Activated CD8-positive, alpha-beta memory T cell treated with anti-CD3 and anti-CD28 coated beads, Interleukin-2, amount 50 U/mL, for 24 hours (primary cell): ENCODE measurements around the gene DMWD.

Source experiments
- DNase-seq: peaks from one replicate; pipeline ENCODE4 v3.0.0-alpha.2; 2020; ENCODE audit errors: extremely low read depth

DMWD gene

DNA sequence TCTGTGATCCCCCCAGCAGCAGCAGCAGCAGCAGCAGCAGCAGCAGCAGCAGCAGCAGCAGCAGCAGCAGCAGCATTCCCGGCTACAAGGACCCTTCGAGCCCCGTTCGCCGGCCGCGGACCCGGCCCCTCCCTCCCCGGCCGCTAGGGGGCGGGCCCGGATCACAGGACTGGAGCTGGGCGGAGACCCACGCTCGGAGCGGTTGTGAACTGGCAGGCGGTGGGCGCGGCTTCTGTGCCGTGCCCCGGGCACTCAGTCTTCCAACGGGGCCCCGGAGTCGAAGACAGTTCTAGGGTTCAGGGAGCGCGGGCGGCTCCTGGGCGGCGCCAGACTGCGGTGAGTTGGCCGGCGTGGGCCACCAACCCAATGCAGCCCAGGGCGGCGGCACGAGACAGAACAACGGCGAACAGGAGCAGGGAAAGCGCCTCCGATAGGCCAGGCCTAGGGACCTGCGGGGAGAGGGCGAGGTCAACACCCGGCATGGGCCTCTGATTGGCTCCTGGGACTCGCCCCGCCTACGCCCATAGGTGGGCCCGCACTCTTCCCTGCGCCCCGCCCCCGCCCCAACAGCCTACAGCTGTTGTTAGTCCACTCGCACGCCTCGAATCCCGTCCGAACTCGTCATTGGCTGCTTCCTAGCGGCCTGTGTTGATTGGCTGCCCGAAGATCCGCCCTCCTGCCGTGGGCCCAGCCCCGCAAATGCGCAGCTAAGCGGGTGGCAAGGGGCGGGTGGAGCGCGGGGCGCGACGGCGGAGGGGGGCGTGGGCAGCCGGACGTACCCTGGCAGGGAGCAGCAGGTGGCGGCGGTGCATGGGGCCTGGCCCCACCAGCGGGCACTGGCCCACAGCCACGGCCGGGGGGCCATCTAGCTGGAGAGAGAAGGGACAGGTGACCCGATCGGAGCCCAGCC is 22.2 kb downstream of the DMWD start:
- DNase-seq = peak; percentile 62

DNA sequence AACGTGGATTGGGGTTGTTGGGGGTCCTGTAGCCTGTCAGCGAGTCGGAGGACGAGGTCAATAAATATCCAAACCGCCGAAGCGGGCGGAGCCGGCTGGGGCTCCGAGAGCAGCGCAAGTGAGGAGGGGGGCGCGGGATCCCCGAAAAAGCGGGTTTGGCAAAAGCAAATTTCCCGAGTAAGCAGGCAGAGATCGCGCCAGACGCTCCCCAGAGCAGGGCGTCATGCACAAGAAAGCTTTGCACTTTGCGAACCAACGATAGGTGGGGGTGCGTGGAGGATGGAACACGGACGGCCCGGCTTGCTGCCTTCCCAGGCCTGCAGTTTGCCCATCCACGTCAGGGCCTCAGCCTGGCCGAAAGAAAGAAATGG is 22.8 kb downstream of the DMWD start:
- no peak for DNase-seq

DNA sequence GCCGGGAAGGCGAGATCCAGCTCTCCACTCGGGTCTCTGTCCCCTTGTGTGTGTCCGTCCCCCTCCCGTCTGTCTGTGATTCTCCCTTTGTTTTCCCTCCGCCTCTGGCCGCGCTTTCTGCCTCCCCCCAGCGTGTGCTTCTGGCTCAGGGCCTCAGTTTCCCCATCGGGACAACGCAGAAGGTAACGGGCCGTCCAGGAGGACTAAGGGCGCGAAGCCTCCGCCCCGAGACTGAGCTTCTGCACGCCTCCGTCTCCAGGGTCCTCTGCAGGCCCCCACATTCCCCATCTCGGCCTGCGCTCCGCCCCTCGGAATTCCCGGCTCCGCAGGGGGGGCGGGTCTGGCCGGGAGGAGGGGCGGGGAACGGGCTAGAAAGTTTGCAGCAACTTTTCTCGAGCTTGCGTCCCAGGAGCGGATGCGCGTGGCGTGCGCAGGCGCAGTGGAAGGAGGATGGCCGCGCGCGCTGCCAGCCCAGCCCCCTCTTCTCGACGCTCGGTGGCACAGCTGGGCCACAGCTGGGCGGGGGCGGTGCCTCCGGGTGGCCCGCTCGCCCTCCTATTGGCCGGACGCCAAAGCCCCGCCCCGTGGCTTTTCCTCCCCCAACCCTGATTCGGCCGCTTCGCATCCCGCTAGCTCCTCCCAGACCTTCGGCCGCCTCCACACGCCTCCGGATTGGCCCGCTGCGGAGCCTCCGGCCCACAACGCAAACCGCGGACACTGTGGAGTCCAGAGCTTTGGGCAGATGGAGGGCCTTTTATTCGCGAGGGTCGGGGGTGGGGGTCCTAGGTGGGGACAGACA is 23.5 kb downstream of the DMWD start, which contains the start of gene SIX5:
Gene SIX5, minus strand, starts transcription at position 269 of the 799 bp plus-strand sequence. CDS start 408 bp downstream, outside the sequence.
- peak; percentile 83 for DNase-seq

DNA sequence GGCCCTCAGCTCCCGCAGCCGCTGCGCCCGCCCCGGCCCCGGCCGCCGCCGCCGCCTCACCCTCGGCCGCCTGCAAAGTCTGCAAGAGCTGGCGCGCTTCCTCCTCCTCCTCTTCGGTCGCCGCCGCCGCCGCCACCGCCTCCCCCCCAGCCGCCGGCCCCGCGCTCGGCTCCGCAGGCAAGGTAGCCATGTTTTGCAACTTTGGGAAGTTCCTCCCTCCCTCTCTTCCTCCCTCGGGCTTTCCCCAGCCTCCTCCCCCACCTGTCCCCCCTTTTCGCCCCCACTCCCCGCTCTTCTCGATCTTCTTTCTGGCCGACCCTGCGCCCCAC is 24.0 kb downstream of the DMWD start:
- no peak for DNase-seq

DNA sequence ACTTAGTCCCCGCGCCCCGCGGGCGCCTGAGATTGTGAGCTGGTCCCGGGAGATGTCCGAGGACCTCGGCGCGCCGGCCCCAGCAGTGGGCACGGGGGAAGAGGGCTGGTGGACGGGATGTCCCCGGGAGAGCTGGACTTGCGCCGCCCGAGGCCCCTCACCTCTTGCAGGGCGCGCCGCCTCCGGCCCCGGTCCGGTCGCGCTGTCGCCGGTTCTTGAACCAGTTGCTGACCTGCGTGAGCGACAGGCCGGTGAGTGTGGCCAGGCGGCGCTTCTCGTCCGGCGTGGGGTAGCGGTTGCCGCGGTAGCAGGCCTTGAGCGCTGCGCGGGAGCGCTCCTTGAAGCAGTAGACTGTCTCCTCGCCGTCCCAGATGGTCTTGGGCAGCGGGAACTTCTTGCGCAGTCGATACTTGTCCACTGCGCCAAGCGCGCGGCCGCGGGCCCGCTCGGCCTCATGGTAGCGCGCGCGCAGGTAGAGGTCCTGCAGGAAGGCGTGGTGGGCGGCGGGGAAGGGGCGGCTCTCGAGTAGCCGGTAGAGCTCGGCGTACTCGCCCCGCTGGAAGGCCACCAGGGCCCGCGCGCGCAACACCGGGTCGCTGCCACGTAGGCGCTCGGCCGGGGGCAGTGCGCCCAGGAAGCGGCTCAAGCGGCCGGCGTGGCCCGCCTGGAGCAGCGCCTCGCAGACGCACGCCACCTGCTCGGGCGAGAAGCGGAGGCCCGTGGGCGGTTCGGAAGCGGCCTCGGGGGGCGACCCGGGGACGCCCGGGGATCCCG is 24.6 kb downstream of the DMWD start:
- DNase-seq = no peak

DNA sequence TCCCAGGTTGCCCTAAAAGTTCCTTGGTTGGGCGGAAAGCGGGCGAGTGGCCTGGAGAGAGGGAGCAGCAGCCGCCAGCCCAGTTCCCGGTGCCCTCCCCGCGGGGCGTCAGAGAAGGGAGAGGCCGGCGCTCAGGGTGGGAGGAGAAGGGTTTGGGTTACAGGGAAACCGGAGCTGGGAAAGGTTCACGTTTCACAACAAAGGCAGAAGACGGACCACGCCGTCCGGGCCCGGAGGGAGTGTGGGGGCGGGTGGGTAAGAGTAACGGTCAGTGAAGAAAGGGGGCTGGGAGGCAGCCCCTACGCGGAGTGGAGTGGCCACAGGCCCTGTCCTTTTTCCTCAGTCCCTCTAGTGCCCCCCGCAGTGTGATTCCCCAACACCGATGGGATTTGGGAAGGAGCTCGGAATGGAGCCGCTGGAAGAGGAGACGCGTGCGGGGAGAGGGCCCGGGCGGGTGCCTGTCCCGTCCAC is 25.2 kb downstream of the DMWD start:
- no peak for DNase-seq

DNA sequence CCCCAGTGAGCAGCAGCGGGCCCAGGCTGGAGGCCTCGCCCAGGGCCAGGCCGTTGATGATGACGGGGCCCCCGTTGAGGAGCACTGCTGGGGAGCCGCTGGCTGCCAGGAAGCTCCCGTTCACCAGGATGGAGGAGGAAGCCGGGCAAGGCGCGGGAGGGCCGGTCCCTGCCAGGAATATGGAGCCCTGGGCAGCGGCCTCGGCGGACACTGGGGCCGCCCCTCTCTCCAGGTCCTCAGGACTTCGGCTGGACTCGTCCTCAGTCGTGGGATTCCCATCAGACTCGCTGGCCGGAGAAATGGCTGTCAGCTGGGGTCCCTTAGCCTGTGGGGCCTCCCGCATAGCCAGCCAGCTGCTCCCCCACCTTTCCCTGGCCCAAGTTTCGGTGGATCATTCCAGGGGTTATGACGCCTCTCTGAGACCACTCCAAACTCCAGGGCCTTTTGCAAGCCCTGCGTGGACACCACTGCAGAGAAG is 25.7 kb downstream of the DMWD start:
- DNase-seq = no peak

DNA sequence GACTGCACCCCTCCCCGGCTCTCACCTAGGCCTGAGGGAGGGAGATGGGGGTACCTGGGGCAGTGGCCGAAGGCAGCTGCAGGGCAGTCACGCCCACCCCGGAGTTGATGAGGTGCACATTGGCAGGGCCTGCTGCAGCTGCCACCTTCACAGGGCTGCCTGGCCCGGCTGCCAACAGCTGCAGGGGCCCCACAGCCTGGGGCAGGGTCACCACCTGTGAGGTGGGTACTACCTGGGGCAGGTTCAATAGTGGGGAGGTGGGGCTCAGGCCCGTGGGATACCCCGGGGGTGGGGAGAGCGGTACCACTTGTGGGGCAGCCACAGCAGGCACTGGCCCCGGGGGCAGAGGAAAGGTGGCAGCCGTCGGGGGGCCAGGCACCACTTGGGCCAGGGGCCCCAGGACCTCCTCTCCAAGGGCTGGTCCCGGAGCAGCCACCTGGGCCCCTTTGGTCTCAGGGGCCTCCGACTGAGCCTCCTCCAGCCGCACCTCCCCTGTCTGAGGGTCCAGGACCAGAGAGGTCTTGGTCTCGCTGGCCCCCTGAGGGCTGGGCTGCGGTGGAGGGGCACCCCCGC is 26.3 kb downstream of the DMWD start:
- DNase-seq = no peak

DNA sequence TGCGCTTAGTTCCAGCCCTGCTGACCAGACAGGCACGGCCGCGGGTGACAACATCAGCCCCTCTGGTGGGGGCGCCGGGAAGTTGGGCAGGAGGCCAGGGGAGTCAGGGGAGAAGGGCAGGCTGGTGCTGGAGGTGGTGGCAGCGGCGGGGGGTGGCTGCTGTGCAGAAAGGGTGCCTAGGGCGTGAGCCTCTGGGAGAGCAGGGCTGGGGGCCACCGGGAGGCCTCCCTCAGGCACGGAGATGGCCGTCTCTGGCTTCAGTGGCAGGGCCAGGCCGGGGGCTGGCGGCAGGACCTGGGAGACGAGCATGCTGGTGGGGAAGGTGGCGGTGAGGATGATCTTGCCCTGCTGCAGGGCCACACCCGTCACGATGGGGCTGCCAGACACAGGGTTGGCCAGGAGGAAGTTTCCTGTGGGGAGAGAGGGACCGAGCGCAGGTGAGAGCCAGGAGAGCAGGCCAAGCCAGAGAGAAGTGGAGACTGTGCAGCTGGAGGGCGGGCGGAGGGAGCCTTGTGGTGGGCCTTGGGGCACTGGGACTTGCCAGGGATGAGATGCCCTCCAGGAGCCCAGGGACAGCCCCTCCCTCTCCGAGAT is 26.8 kb downstream of the DMWD start:
- no peak for DNase-seq

DNA sequence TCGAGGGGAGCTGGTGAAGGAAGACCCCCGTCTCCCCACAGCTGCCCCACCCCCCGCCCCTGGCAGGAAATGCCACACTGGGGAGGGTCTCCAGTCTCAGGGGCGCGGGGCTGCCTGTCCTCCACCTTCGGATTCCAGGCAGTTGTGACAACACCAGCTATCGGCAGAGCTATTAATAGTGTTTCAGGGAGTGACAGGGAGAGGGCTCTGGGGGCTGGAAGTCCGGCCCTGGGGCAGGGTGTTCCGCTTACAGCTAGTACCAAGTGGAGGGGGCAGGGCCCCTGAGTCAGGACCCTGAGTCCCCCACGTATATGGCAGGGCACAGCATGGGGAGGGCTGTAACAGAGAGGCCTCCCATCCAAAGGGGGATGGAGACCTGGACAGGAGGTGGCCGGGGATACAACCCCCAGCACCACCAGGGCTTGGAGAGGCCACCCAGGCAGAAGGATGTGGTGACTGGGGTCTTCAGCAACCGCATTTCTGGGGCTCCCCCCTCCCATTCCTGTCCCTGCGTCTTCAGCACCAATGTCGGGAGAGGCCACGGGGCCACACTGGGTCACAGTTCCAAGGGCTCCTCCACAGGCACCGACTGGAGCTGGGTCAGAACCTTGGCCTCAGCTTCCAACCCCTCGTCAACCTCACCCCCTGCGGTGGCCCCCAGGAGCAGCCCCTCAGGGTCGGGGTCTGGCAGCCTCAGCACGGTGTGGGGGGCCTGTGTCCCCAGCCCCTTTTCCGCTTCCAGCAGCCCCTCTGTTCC is 27.5 kb downstream of the DMWD start:
- DNase-seq = no peak

DNA sequence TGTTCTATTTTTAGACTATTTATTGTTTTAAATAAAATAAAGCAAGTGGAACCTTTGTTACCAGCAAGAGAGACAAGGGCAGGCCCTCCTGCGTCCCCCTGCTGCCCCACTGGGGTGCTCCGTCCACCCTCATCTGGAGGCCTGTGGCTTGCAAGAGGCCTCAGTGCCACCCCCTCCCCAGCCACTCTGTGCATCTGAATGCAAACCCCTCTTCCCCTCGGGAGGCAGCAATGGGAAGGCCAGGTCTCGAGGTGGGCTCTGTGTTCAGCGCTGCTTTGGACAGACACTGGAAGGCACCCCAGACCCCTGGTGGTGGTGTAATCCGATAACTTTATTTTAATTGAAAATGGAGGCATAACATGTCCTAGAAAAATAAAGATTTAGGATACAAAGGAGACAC is 28.2 kb downstream of the DMWD start:
- DNase-seq = no peak

DNA sequence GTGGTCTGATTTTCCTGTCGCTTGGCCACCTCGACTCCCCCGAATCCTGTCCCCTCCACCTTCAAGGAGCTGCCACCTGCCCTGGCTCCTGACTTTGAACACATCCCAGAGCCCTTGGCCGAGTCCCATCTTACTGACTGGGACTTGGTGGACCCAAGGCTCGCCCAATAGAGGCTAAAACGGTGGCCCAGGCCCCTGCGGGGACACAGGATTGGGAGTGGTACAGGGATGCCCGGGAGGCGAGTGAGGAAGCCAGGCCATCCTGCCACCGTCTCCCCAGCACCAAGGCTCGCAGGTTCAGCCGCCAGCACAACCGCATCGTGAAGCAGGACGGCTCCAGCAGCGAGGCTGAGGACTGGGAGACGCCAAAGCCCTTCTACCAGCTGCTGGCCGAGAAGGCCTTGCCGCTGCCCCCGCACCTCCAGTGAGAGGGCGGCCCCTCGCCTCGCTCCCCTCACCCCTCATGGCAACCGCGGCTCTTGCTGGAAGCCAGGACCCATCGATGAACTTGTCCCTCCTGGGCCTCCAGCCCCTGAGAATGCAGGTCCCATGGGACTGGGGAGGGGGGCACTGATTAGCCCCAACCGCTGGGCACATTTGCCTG is 28.9 kb downstream of the DMWD start:
- no peak for DNase-seq

DNA sequence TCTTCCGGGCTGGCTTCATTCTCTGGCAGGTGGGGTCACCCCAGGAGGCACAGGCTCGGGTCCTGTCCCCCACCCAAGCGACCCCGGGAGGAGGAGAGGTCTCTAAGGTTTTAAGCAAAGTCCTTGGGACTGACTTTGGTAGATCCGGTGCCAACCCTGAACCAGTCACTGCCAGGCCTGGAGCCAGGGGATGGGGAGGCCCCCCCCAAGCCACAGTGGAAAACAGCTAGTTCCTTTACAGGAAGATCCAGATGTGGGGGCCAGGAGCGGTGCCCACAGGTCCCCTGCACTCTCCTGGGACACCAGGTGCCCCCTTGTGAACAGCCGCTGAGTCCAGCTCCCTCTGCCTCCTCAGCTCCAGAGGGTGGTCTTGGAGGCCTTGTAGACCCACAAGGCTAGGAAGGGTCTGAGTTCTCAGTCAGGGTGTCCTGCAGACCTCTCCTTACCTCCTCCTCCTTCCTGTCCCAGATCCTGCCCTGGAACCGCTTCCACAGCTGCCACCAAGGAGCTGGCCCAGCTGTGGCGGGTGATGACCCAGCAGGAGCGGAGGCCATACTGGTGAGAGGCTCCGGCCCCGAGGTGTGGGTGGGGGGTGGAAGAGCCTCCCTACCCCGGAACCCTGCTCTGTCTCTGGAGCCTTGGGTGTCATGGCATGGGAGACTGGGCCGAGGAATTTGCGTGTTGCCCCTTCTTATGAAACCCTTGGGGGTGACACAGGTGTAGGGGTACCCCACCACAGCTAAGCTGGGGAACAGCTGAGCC is 29.6 kb downstream of the DMWD start:
- no peak for DNase-seq

DNA sequence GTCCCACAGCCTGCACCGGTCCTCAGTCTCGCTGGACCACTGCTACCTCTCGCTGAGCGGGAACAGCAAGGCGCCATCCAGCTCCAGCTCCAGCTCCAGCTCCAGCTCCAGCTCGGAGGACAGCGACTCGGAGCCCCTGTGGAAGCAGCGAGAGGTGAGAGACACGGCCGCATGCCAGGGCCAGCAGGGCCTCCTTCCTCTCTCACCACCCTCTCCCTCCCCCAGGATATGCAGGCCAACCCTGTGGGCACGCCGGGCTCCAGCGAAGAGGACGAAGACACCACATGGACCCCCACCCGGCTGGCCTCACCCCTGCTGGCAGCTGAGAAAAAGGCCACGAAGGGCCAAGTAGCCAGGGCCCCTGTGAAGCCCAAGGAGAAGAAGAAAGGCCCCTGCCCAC is 30.9 kb downstream of the DMWD start:
- DNase-seq = no peak

DNA sequence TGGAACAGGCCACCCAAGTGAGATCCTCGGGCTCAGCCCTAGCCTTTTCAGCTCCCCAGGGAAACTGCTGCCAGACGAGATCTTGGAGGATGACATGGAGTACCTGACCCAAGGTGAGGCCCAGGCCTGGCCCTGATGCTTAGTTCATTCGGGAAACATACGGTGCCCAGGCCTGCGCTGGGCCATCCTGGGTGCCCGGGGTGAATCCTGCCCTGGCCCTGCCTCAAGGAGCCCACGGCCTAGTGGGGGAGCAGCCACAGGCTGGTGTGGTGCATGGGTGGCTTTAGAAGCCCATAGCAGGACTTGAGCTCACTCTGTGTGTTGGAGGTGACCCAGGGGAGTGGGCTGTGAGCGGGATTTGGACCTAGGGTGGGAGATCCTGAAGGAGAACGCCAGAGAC is 33.7 kb downstream of the DMWD start:
- DNase-seq = no peak

DNA sequence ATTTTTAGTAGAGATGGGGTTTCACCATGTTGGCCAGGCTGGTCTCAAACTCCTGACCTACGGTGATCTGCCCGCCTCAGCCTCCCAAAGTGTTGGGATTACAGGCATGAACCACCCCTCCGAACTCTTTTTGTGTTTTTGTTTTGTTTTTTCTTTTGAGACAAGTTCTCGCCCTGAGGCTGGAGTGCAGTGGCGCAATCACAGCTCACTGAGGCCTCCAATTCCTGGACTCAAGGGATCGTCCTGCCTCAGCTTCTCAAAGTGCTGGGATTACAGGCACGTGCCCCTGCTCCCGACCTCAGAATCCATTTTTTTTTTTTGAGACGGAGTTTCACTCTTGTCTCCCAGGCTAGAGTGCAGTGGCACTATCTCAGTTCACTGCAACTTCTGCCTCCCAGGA is 35.0 kb downstream of the DMWD start:
- DNase-seq = no peak

DNA sequence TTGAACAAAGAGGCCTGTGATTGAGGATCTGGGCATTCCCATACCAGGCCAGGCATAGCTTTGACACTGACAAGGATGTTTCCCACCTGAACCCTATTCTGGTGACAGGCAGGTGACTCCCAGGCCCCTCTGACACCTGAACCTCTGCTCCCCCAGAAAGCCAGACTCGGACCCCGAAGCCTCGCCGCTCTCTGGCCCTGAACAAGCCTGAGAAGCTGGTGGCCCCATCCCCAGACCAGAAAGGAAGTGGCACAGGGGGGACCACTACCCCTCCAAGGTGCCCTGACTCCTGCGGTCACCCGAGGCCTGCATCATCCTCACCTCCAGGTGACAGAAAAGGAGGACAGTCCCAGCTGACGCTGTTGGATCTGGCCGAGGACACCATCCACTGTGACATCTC is 38.3 kb downstream of the DMWD start:
- no peak for DNase-seq

DNA sequence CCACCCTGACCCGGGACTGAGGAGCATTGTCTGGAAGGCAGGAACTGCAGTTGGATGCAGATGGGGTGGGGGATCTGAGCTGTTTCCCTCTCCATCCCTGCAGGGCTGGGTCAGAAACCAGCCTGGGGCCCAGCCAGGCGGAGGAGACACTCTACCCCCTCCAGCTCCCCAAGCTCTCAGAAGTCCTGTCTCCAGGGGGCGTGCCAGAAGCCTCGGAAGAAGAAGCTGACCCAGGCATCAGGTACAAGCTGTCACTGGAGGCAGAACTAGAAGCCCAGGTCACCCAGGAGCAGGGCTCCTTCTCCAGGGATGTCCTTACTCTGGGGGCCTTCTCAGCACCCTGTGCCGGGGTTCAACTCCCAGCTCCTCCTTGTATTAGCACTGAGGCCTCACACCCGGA is 39.1 kb downstream of the DMWD start:
- DNase-seq = no peak

DNA sequence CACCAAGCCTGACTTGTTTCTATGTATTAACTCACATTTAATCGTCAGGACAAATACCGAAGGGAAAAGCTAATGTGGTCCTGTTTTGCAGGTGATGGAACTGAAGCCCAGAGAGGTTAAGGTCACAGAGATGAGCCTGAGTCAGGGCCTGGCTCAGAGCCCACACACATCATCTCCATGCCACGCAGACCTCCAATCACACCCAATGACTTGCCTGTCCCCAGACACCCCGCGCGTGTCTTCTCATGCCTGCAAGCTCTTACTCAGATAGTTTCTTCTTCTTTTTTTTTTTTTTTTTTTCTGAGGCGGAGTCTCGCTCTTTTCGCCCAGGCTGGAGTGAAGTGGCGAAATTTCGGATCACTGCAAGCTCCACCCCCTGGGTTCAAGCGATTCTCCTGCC is 40.0 kb downstream of the DMWD start:
- DNase-seq = no peak
